ENCODE measurements around the gene LAMC3.
"Not testable (repeated sequence)": the region's sequence is repeated elsewhere in the genome, so short reads cannot be mapped to it uniquely, and the experiment has no call there.

Gene LAMC3

GRCh38 chr9:130990978-130991777 lies 17.8 kb upstream of the LAMC3 start:
- no peak for DNase-seq (ENCODE audit: low read depth in 2 of 2, low spot score in 1 of 2)

- no peak for DNase-seq (ENCODE audit: low read depth in 2 of 2, low spot score in 1 of 2)
Measured at GRCh38 chr9:130991778-130992681, 16.9 kb upstream of the LAMC3 start.

GRCh38 chr9:130992682-130993032 lies 16.3 kb upstream of the LAMC3 start:
- no peak for DNase-seq (ENCODE audit: low read depth in 2 of 2, low spot score in 1 of 2)

DNA sequence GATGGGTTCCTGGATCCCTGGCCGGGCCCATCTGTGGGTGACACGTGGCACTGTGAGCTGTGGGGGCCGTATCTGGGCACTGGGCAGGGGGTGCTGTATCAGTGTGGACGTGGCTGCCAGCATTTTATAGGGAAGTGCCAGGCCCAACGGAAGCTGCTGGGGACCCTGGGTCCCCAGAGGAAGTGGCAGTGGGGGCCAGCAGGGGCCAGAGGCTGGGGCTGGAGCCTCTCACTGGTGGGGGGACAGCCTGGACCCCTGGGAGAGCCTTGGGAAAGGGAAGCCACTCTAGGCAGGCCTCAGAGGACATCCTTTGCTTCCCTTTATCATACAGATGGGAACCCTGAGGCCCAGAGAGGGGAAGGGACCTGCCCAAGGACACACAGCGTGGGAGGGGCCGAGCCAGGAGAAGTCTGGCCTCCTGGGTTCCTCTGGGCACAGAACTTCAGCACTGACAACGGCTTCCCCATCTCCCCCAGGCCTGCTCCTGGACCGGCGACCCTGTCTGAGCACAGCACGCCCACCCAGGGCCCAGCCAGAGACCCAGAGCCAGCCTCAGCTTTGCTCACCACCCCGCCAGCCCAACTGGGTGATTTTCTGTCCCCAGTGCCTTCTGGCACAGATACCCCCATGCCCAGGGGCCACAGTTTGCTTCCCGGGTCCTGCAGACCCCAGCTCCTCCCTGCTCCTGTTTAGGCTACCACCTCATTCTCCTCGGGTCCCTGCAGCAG lies 15.5 kb upstream of the LAMC3 start:
- DNase-seq (ENCODE audit: low read depth in 2 of 2, low spot score in 1 of 2): no peak

GRCh38 chr9:130994135-130995085 lies 14.6 kb upstream of the LAMC3 start:
- no peak for DNase-seq (ENCODE audit: low read depth in 2 of 2, low spot score in 1 of 2)

- no peak for DNase-seq (ENCODE audit: low read depth in 2 of 2, low spot score in 1 of 2)
Measured at GRCh38 chr9:130995086-130996011, 13.6 kb upstream of the LAMC3 start.

- DNase-seq (ENCODE audit: low read depth in 2 of 2, low spot score in 1 of 2): no peak
Measured at GRCh38 chr9:130996205-130996604, 12.8 kb upstream of the LAMC3 start.

GRCh38 chr9:130996676-130997394 lies 12.1 kb upstream of the LAMC3 start:
- no peak for DNase-seq (ENCODE audit: low read depth in 2 of 2, low spot score in 1 of 2)

- no peak for DNase-seq (ENCODE audit: low read depth in 2 of 2, low spot score in 1 of 2)
Measured at GRCh38 chr9:130997395-130997684, 11.6 kb upstream of the LAMC3 start.

GRCh38 chr9:130997925-130998596 lies 10.9 kb upstream of the LAMC3 start:
- DNase-seq (ENCODE audit: low read depth in 2 of 2, low spot score in 1 of 2): no peak

DNA sequence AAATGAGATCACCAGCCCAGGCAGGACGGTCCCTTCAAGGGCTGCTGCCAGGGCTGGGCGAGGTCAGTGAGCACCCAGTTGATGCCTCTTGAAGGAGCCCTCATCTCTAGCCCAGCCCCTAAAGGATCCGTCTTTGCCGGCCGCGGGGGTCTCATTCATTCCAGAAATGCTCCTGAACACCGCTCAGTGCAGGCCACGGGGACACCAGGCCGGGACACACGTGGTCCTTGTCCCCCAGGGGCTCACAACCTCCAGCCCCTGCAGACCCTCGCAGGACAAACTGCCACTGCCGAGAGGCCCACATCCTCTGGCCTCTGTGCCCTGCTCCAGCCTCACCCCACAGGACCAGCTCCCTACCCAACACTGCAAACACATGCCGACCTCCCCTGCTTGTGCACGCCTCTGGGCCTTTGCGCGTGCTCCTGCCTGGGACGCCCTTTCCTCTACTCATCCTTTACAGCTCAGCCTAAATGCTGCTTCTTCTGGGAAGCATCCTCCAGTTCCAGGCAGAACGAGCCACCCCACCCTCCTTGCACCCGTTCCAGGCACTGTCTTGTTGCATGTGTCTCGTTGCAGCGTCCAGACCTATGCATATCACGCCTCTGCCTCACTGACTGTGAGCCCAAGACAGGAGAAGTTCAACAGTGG lies 10.3 kb upstream of the LAMC3 start:
- no peak for DNase-seq (ENCODE audit: low read depth in 2 of 2, low spot score in 1 of 2)

GRCh38 chr9:130999245-130999623 lies 9.7 kb upstream of the LAMC3 start:
- DNase-seq (ENCODE audit: low read depth in 2 of 2, low spot score in 1 of 2): no peak

- DNase-seq (ENCODE audit: low read depth in 2 of 2, low spot score in 1 of 2): not testable (repeated sequence)
Measured at GRCh38 chr9:131000526-131000925, 8.4 kb upstream of the LAMC3 start.

DNA sequence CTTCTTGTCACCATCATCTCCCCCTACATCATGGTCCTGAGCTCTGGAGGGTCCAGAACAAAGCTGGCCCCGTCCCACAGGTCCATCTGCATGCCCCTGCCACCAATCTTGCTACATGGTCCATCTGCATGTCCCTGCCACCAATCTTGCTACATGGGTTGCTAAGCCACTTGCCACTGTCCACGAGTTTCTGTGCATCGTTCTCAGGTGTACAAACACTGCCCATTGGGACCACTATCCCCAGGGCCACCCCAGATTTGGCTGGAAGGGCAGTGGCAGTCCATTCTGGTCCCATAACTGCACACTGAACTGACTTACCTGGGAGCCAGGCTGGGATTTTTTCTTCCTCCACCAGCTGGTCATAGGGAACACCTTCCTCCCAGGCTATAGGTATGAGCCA lies 8.0 kb upstream of the LAMC3 start:
- DNase-seq (ENCODE audit: low read depth in 2 of 2, low spot score in 1 of 2): no peak

DNA sequence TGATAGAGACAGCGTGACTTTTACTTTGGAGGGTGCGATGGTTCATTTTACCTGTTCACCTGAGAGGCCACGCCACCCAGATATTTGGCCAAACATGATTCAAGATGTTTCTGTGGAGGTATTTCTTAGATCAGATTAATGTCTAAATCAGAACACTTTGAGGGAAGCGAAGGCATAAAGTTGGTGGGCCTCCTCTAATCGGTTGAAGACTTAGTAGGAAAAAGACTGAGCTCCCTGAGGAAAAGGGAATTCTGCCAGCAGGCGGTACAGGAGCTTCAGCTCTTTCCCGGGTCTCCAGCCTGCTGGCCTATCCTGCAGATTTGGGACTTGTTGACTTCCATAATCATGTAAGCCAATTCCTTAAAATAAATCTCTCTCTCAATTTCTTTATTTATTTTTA lies 7.0 kb upstream of the LAMC3 start:
- DNase-seq (ENCODE audit: low read depth in 2 of 2, low spot score in 1 of 2): no peak

GRCh38 chr9:131006601-131007000 lies 2.4 kb upstream of the LAMC3 start:
- DNase-seq (ENCODE audit: low read depth in 2 of 2, low spot score in 1 of 2): no peak

- DNase-seq (ENCODE audit: low read depth in 2 of 2, low spot score in 1 of 2): no peak
Measured at GRCh38 chr9:131008086-131008485, 888 bp upstream of the LAMC3 start.

DNA sequence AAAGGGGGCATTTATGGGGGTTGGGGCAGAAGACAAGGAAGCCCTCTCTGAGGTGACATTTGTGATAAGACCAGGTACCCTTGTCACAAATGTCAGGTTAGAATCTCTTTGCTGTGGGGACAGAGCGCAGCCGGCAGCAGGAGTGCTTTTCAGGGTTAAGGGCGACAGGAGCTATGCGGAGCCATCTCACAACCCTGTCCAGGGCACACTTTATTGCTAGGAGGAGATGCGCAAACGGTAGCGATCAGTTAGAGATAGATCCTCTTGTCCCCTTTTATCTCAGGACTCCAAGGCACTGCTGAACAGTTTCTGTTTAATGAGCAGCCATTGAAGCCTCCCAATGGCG lies 438 bp upstream of the LAMC3 start:
- no peak for DNase-seq (ENCODE audit: low read depth in 2 of 2, low spot score in 1 of 2)

Data from stimulated activated CD8-positive, alpha-beta memory T cell treated with anti-CD3 and anti-CD28 coated beads, Interleukin-4, amount 100 ng/mL, for 4 hours (primary cell).